K562 (cell line): ENCODE data around the gene IPO7. TPM values are rescaled to one million over a fixed set of nuclear protein-coding genes. Genes with fewer than 3 reads are reported as not detected.

Experiments used
- C11orf30 ChIP-seq: fragments of 450-650 bp; IDR thresholded peaks from 2 replicates; pipeline ENCODE4 v1.6.1; 2016; ENCODE audit warnings: low read depth, mild to moderate bottlenecking
- DACH1 ChIP-seq: fragments of 450-650 bp; IDR thresholded peaks from 2 replicates; pipeline ENCODE4 v1.6.1; 2018; ENCODE audit not compliant: partially characterized antibody
- E2F3 ChIP-seq: fragments of 250-450 bp; sonication (Bioruptor Pico); IDR thresholded peaks from 2 replicates; pipeline ENCODE4 v1.4.0; 2020; ENCODE audit warnings: mild to moderate bottlenecking
- FOXA3 ChIP-seq, 2 experiments: fragments of 450-650 bp in 1 of 2; sonication (generic) in 1 of 2; formaldehyde crosslinking; IDR thresholded peaks in 1 of 2; conservative IDR thresholded peaks in 1 of 2; 2 replicates each; pipeline versions ENCODE4 v1.4.0 to v1.8.0; 2020 to 2022; ENCODE audit warnings: mild to moderate bottlenecking in 2 of 2, missing genetic modification reagents in 1 of 2
- HDAC1 ChIP-seq, 2 experiments: fragments of 450-650 bp; IDR thresholded peaks; 2 replicates each; pipeline ENCODE4 v1.6.1; 2016 to 2017; ENCODE audit warnings: inconsistent platforms in 1 of 2, mild to moderate bottlenecking in 1 of 2, moderate library complexity in 1 of 2
- KDM1A ChIP-seq, 2 experiments: fragments of 450-650 bp; IDR thresholded peaks; 2 replicates each; pipeline ENCODE4 v1.6.1; 2016; ENCODE audit warnings: mild to moderate bottlenecking in 2 of 2
- MBD2 ChIP-seq: sonication (generic); IDR thresholded peaks from 2 replicates; pipeline ENCODE4 v1.6.1; 2016; ENCODE audit warnings: low read depth, borderline replicate concordance
- NFATC3 ChIP-seq: fragments of 450-650 bp; IDR thresholded peaks from 2 replicates; pipeline ENCODE4 v1.6.1; 2017; ENCODE audit warnings: mild to moderate bottlenecking
- RCOR1 ChIP-seq, 2 experiments: IDR thresholded peaks; 2 replicates each; pipeline ENCODE4 v1.6.1; 2012; ENCODE audit warnings: low read depth in 2 of 2, low read length in 2 of 2, borderline replicate concordance in 1 of 2, improper control_type of control experiment in 1 of 2
- ZNF316 ChIP-seq: fragments of 450-650 bp; IDR thresholded peaks from 2 replicates; pipeline ENCODE4 v1.6.1; 2016
- ZSCAN32 ChIP-seq: fragments of 450-650 bp; formaldehyde crosslinking; IDR thresholded peaks from 2 replicates; pipeline ENCODE4 v1.4.0; 2020; ENCODE audit warnings: mild to moderate bottlenecking, moderate library complexity
- polyA plus RNA-seq, 8 experiments: library from polyadenylated mRNA; depleted of rRNA in 4 of 8; stranded (reverse) in 5 of 8; unstranded in 3 of 8; fragments of >200 nt; fragmentation: Nextera tagmentation in 2 of 8; fragmentation: Illumina TruSeq in 1 of 8; extraction: Ambion mirVana in 2 of 8; extraction: Trizol in 1 of 8; gene quantifications; 2 replicates each; pipeline versions ENCODE4 v1.2.1 to v1.2.3, GENCODE V29; 2011 to 2014; ENCODE audit warnings: inconsistent platforms in 1 of 8, missing spikeins in 1 of 8
- total RNA-seq, 7 experiments: library from RNA; depleted of rRNA in 6 of 7; stranded (reverse); fragments of >200 nt in 6 of 7; fragmentation: Illumina TruSeq in 2 of 7; extraction: Trizol in 2 of 7; gene quantifications; 2 replicates each; pipeline versions ENCODE4 v1.2.1 to v1.2.3, GENCODE V29; 2011 to 2021; ENCODE audit warnings: low replicate concordance in 1 of 7
- TF ChIP-seq, protein P1 (sequence below): fragments of 250-450 bp; sonication (Bioruptor Pico); IDR thresholded peaks from 2 replicates; pipeline ENCODE4 v1.8.0; 2022; ENCODE audit warnings: inconsistent platforms
- TF ChIP-seq, protein P2 (sequence below), 2 experiments: fragments of 150-350 bp in 1 of 2; IDR thresholded peaks; 2 replicates each; pipeline ENCODE4 v1.6.1; 2012 to 2016; ENCODE audit warnings: low read depth in 2 of 2, low read length in 2 of 2, mild to moderate bottlenecking in 1 of 2, moderate library complexity in 1 of 2
- TF ChIP-seq, protein P3 (sequence below): IDR thresholded peaks from 2 replicates; pipeline ENCODE4 v1.6.1; 2016; ENCODE audit warnings: missing genetic modification characterization, missing compliant biosample characterization

IPO7 gene
- total and polyA plus RNA-seq, 9 of the 15 experiments (the other 6 are each of a cell fraction or from before 2014, with no cell fraction given), result 23.6 to 138 (median 110) TPM

DNA sequence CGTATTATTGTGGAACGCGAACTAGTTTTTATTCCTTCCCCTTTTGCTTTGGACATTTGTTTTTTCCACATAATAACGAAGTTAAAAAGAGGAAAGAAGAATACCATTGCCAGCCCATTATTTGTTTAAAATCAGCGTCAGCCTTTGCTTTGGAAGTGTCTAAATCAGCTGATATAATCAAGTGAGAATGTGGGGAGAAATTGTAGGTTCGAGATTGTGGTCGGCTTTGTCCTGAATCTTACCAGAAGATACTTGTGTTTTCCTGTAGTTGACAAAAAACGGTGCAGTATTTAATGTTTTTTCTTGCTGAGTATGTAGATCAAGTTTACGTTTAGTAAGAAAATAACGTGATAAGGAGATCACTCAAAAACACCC, 77.3 kb downstream of the IPO7 start (continued):
- TF ChIP-seq FOXA3 (CRISPR knock-in tag; conservative IDR thresholded peaks at IDR 0.05 in 1 of 2, IDR thresholded peaks at IDR 0.05 in 1 of 2) (0 out of 4 replicates have a peak, but pooled peaks of 1 of the 2 experiments have one; percentile 18), MBD2 (no peak), ZSCAN32 (CRISPR knock-in tag) (no peak), HDAC1 (IDR thresholded peaks at IDR 0.05) (peak in 1 of 2 experiments; percentile 46; a peak in 2 of 4 replicates), RCOR1 (IDR thresholded peaks at IDR 0.05; ENCODE audit: borderline replicate concordance in 1 of 2, low read depth in 2 of 2, low read length in 2 of 2) (peak in 1 of 2 experiments; percentile 60; a peak in 1 of 4 replicates), E2F3 (CRISPR knock-in tag) (no peak), NFATC3 (0 out of 2 replicates have a peak, but pooled peaks have one; percentile 14), ZNF316 (peak; percentile 79), KDM1A (IDR thresholded peaks at IDR 0.05) (peak; percentile 49 to 58; a peak in 3 of 4 replicates), C11orf30 (peak; percentile 49), DACH1 (peak; percentile 29)
- TF ChIP-seq, protein P1, sequence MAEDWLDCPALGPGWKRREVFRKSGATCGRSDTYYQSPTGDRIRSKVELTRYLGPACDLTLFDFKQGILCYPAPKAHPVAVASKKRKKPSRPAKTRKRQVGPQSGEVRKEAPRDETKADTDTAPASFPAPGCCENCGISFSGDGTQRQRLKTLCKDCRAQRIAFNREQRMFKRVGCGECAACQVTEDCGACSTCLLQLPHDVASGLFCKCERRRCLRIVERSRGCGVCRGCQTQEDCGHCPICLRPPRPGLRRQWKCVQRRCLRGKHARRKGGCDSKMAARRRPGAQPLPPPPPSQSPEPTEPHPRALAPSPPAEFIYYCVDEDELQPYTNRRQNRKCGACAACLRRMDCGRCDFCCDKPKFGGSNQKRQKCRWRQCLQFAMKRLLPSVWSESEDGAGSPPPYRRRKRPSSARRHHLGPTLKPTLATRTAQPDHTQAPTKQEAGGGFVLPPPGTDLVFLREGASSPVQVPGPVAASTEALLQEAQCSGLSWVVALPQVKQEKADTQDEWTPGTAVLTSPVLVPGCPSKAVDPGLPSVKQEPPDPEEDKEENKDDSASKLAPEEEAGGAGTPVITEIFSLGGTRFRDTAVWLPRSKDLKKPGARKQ (CRISPR knock-in tag), result no peak
- TF ChIP-seq, protein P2, sequence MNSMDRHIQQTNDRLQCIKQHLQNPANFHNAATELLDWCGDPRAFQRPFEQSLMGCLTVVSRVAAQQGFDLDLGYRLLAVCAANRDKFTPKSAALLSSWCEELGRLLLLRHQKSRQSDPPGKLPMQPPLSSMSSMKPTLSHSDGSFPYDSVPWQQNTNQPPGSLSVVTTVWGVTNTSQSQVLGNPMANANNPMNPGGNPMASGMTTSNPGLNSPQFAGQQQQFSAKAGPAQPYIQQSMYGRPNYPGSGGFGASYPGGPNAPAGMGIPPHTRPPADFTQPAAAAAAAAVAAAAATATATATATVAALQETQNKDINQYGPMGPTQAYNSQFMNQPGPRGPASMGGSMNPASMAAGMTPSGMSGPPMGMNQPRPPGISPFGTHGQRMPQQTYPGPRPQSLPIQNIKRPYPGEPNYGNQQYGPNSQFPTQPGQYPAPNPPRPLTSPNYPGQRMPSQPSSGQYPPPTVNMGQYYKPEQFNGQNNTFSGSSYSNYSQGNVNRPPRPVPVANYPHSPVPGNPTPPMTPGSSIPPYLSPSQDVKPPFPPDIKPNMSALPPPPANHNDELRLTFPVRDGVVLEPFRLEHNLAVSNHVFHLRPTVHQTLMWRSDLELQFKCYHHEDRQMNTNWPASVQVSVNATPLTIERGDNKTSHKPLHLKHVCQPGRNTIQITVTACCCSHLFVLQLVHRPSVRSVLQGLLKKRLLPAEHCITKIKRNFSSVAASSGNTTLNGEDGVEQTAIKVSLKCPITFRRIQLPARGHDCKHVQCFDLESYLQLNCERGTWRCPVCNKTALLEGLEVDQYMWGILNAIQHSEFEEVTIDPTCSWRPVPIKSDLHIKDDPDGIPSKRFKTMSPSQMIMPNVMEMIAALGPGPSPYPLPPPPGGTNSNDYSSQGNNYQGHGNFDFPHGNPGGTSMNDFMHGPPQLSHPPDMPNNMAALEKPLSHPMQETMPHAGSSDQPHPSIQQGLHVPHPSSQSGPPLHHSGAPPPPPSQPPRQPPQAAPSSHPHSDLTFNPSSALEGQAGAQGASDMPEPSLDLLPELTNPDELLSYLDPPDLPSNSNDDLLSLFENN (IDR thresholded peaks at IDR 0.05; ENCODE audit: low read depth in 2 of 2, low read length in 2 of 2), result 0 out of 4 replicates have a peak, but pooled peaks of 1 of the 2 experiments have one; percentile 24
- TF ChIP-seq, protein P3, sequence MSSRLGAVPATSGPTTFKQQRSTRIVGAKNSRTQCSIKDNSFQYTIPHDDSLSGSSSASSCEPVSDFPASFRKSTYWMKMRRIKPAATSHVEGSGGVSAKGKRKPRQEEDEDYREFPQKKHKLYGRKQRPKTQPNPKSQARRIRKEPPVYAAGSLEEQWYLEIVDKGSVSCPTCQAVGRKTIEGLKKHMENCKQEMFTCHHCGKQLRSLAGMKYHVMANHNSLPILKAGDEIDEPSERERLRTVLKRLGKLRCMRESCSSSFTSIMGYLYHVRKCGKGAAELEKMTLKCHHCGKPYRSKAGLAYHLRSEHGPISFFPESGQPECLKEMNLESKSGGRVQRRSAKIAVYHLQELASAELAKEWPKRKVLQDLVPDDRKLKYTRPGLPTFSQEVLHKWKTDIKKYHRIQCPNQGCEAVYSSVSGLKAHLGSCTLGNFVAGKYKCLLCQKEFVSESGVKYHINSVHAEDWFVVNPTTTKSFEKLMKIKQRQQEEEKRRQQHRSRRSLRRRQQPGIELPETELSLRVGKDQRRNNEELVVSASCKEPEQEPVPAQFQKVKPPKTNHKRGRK (tag), result 0 out of 2 replicates have a peak, but pooled peaks have one; percentile 56
